Activated naive CD4-positive, alpha-beta T cell treated with anti-CD3 and anti-CD28 coated beads, Interleukin-2, amount 50 U/mL, for 24 hours (primary cell): ENCODE results near the gene PCYT1B.
"Not testable (repeated sequence)": the region's sequence is repeated elsewhere in the genome, so short reads cannot be mapped to it uniquely, and the experiment has no call there.

Source experiments
- H3K27ac Mint-ChIP-seq: one replicate; pipeline ENCODE4 v1.8.0; 2021; ENCODE audit warnings: mild to moderate bottlenecking, mixed read lengths
- H3K27me3 Mint-ChIP-seq: one replicate; pipeline ENCODE4 v1.8.0; 2021; ENCODE audit warnings: mixed read lengths
- H3K36me3 Mint-ChIP-seq: one replicate; pipeline ENCODE4 v1.8.0; 2021; ENCODE audit warnings: mixed read lengths
- H3K4me1 Mint-ChIP-seq: one replicate; pipeline ENCODE4 v1.8.0; 2021; ENCODE audit warnings: mixed read lengths
- H3K4me3 Mint-ChIP-seq: one replicate; pipeline ENCODE4 v1.8.0; 2021; ENCODE audit warnings: mild to moderate bottlenecking, mixed read lengths
- H3K9me3 Mint-ChIP-seq: one replicate; pipeline ENCODE4 v1.8.0; 2021; ENCODE audit warnings: mixed read lengths

Gene PCYT1B

DNA sequence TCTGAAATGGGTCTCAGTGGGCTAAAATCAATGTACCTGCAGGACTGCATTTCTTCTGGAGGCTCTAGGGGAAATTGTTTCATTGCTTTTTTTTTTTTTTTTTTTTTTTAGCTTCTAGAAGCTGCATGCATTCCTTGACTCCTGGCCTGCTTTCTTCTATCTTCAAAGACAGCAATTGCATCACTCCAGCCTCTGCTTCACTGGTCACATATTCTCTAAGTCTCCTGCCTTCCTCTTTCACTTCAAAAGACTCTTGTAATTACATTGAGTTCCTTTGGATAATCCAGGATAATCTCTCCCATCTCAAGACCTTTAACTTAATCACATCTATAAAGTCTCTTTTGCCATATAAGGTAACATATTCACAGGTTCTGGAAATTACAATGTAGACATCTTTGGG lies 11.3 kb upstream of the PCYT1B start:
- Mint-ChIP-seq H3K36me3 (no peaks in the 10 kb centered on the region), H3K9me3 (no peaks in the 10 kb centered on the region), H3K4me3 (no peak overlapping the region), H3K27me3 (no peaks in the 10 kb centered on the region), H3K27ac (no peak overlapping the region), H3K4me1 (no peaks in the 10 kb centered on the region)

DNA sequence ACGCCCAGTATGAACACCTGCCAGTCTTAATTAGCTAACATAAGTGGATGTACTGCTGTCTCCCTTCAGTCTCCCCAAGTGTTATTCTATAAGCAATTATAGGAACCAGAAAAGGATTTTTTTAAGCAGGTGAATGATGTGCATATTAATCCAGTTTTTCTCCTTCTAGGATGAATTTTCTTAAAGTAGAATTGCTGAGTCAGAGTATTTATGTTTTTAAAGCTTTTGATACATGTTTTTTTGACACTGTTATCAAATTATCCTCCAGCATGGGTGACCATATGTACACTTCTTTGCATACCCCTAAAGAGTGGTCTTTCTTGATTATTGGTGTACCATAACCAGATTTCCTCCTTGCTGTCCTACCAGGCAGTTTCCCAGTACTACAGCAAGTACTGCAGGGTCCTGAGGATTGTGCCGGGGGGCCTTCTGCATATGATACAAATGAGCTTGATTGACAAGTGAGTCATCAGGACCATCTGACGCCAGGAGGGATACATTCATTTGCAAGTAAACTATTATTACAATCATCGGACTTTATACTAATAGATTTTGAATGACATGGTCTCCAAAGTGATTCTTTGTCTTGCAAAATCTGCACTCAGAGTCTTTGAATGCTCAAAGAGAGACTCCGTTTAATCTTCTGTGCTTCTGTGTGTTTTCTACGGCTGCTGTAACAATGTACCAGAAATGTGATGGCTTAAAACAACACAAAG lies 10.7 kb upstream of the PCYT1B start:
- Mint-ChIP-seq H3K27me3 (no peaks in the 10 kb centered on the region), H3K27ac (no peak overlapping the region)

DNA sequence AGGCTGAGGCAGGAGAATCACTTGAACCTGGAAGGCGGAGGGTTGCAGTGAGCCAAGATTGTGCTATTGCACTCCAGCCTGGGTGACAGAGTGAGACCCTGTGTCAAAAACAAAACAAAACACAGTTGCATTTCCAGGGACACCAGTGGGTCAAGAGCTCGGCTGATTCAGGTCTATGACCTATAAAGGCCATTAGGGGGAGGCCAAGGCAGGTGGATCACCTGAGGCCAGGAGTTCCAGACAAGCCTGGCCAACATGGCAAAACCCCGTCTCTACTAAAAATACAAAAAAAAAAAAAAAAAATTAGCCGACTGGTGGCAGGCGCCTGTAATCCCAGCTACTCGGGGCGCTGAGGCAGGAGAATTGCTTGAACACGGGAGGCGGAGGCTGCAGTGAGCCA lies 8.5 kb upstream of the PCYT1B start:
- not testable (repeated sequence) for H3K27me3 Mint-ChIP-seq, H3K36me3 Mint-ChIP-seq, H3K27ac Mint-ChIP-seq, H3K4me1 Mint-ChIP-seq, H3K9me3 Mint-ChIP-seq, H3K4me3 Mint-ChIP-seq

More for the DNA sequence above, 10.7 kb upstream of the PCYT1B start:
- Mint-ChIP-seq H3K4me3 (no peak overlapping the region), H3K36me3 (no peaks in the 10 kb centered on the region), H3K9me3 (no peaks in the 10 kb centered on the region), H3K4me1 (no peaks in the 10 kb centered on the region)

DNA sequence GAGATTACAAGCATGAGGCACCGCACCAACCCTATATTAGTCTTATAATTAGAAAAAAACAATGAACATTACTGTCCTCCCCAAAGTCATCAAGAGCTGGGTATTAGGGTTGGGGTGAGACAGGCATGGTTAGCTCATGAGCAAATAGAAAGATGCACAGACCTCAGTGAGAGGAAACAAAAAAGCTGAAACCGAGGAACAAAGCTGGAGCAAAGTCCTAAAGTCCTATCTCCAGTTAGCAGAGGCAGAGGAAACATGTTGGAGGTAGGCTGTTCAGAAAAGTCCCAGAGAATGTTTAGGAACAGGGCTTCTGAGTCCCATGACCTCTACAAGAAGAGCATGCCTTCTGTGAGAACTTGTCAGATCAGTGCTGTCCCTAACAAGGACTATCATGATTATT lies 4.6 kb upstream of the PCYT1B start:
- Mint-ChIP-seq H3K36me3 (no peaks in the 10 kb centered on the region), H3K27ac (no peak overlapping the region), H3K9me3 (no peaks in the 10 kb centered on the region), H3K4me1 (peaks cover 10% of the 10 kb centered on the region), H3K27me3 (peaks cover 5% of the 10 kb centered on the region), H3K4me3 (no peak overlapping the region)

DNA sequence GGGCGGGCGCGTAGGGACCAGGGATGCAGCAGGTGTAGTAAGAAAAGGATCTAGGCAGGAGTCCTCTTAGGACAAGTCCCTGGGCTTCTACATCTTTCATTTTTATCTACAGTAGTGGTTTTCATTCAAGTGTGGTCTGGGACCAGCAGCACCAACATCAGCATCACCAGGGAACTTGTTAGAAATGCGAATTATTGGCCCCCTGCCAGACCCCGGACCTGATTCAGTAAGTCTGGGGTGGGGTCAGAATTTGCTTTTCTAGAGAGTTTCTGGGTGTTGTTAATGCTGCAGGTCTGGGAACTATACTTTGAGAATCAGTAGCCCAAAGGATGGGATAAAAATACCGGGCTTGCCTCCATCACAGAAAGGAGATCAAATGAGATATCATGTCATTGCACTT lies 1.3 kb upstream of the PCYT1B start:
- peaks cover 17% of the 10 kb centered on the region for H3K4me1 Mint-ChIP-seq
- H3K9me3 Mint-ChIP-seq: no peaks in the 10 kb centered on the region
- no peak overlapping the region for H3K27ac Mint-ChIP-seq
- no peak overlapping the region for H3K4me3 Mint-ChIP-seq
- no peaks in the 10 kb centered on the region for H3K36me3 Mint-ChIP-seq
- peaks cover 5% of the 10 kb centered on the region for H3K27me3 Mint-ChIP-seq

DNA sequence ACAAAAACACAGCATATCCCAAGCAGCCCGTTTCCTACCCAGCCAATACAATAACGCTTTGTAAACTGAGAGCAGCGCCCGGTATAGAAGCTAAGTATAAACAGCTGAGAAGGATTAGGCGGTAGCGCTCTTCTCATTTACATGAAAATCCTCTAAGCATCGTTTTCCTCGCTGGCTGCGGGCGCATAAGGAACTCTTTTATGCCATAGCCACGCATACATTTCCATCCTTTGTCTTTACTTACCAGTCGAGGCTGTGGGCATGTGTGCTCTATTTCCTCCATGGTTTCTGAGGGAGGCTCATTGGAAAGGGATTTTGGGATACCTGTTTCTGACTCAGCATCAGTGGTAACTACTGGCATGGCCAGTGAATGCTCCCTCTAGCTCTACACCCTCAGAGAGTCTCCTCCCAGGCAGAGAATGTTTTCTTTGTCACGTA lies 383 bp downstream of the PCYT1B start:
- no peaks in the 10 kb centered on the region for H3K36me3 Mint-ChIP-seq
- H3K4me3 Mint-ChIP-seq: peak overlapping the region; percentile 82
- H3K27ac Mint-ChIP-seq: no peak overlapping the region
- H3K4me1 Mint-ChIP-seq: peaks cover 17% of the 10 kb centered on the region
- peaks cover 5% of the 10 kb centered on the region for H3K27me3 Mint-ChIP-seq
- no peaks in the 10 kb centered on the region for H3K9me3 Mint-ChIP-seq

DNA sequence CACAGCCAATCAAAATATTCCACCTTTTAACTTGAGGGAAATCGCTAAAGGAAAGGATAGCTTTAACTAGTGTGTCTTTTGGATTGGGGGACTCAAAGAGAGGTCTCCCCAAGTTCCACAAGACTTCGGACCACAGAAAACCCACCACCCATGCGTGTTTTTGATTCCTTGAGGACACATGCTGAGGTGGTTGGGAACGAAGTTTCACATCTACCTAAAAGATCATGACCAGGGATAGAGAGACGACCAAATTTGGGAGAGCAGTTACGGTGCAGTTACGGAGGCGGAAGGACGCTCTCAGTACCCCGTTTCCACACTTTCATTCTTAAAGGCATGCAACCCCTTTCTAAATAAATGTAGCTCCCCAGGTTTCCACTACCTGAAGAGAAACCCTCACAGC lies 1.1 kb downstream of the PCYT1B start:
- peak overlapping the region; percentile 30 for H3K4me3 Mint-ChIP-seq

DNA sequence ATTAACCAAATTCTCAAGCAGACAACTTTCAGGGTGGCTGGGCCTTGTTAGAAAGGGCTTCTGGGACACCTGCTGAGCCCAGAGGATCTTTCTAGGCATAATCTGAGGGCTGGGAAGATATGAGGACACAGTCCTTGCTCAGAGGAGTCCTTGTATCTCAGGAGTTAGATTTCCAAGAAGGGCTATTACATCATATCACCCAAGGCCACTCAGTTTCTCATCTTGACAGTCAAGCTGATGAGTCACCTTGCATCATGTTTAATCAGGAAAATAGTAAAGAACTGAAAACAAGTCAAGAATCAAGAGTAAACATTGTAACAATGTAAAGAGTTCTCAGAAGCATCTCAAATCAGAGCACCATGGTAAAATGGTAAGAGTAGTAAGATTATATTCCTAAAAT lies 4.0 kb downstream of the PCYT1B start:
- H3K4me1 Mint-ChIP-seq: peaks cover 17% of the 10 kb centered on the region
- H3K27me3 Mint-ChIP-seq: no peaks in the 10 kb centered on the region
- H3K36me3 Mint-ChIP-seq: no peaks in the 10 kb centered on the region
- no peaks in the 10 kb centered on the region for H3K9me3 Mint-ChIP-seq
- H3K4me3 Mint-ChIP-seq: no peak overlapping the region
- no peak overlapping the region for H3K27ac Mint-ChIP-seq

More for the DNA sequence above, 1.1 kb downstream of the PCYT1B start:
- H3K4me1 Mint-ChIP-seq: peaks cover 17% of the 10 kb centered on the region
- H3K36me3 Mint-ChIP-seq: no peaks in the 10 kb centered on the region
- H3K27ac Mint-ChIP-seq: no peak overlapping the region
- peaks cover 5% of the 10 kb centered on the region for H3K27me3 Mint-ChIP-seq
- no peaks in the 10 kb centered on the region for H3K9me3 Mint-ChIP-seq

DNA sequence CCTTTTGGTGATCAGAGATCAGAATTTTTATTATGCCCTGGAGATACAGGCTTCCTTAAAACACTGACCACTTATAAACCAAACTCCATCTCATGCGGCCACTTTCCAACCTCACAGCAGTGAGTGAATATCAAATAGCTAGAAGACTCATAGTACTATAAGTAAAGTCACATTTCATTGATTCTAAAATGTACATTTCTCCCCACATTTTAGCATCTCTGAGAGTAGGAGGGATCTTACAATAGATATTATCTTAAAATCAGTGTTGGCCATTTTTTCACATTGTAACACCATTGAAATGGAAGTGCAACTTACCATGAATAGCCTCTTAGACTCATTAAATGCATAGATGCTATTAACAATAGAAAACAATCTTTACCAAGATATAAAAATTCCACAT lies 17.4 kb downstream of the PCYT1B start:
- Mint-ChIP-seq H3K36me3 (no peaks in the 10 kb centered on the region), H3K27ac (no peak overlapping the region), H3K4me3 (no peak overlapping the region), H3K27me3 (peaks cover 1% of the 10 kb centered on the region), H3K4me1 (no peaks in the 10 kb centered on the region), H3K9me3 (no peaks in the 10 kb centered on the region)

DNA sequence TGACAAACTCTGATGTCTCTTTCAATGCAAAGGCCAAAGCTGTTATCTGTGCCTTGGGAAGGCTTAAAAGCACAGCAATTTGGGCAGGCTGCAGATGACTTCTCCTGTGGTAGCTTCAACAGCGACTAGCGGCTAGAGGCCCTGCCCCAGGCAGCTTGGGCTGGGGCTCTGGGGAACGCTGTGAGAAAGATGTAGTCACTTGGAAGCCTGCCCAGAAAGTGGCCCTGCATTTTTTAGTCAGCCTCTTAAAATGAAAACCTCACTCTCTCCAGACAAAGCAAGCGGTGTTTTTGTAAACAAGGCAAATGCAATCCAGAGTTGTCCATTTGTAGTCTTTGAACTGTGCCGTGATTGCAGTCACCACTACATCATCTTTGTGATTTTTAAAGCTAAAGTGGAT lies 27.5 kb downstream of the PCYT1B start:
- no peak overlapping the region for H3K27ac Mint-ChIP-seq
- H3K27me3 Mint-ChIP-seq: peaks cover 2% of the 10 kb centered on the region
- no peaks in the 10 kb centered on the region for H3K9me3 Mint-ChIP-seq
- H3K36me3 Mint-ChIP-seq: no peaks in the 10 kb centered on the region
- H3K4me1 Mint-ChIP-seq: no peaks in the 10 kb centered on the region
- H3K4me3 Mint-ChIP-seq: no peak overlapping the region

DNA sequence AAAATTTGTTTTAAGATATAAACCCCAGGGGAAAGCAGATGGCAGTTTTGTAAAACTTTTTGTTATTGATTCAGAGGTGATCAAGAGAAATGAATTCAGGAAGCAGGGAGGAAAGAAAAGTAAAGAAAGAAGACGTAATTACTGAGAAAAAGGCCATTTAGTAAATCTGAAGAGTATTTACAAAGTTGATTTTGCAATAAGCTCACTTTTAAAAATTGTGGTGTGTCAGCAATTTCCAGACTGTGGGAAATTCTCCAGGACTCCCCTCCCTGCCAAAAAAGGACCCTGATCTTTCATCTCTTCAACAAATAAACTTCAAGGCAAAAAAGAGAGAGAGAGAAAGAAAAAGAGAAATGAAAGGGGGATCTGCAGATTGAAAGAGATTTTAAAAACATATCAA lies 36.6 kb downstream of the PCYT1B start:
- Mint-ChIP-seq H3K27me3 (no peaks in the 10 kb centered on the region), H3K27ac (no peak overlapping the region), H3K36me3 (no peaks in the 10 kb centered on the region), H3K4me3 (no peak overlapping the region), H3K4me1 (no peaks in the 10 kb centered on the region), H3K9me3 (no peaks in the 10 kb centered on the region)

DNA sequence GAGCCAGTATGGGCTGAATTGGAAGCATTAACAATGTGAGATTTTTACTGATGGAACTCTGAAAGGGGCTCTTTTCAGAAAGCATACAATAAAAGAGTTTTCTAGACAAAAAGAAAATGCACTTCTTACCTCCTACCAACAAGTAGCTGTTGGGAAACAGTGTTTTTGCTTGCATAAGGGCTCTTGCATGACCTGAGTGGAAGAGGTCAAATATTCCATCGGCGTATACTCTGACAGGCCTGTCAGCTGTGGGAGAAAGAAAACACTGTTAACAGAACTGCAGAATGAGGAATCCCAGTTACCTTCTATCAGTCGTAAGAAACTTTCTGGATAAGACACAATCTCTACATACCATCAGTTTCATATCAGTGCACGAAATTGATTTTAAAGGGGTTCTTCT lies 39.5 kb downstream of the PCYT1B start:
- H3K4me3 Mint-ChIP-seq: no peak overlapping the region
- no peaks in the 10 kb centered on the region for H3K4me1 Mint-ChIP-seq
- no peaks in the 10 kb centered on the region for H3K9me3 Mint-ChIP-seq
- H3K27me3 Mint-ChIP-seq: no peaks in the 10 kb centered on the region
- H3K36me3 Mint-ChIP-seq: no peaks in the 10 kb centered on the region
- no peak overlapping the region for H3K27ac Mint-ChIP-seq

DNA sequence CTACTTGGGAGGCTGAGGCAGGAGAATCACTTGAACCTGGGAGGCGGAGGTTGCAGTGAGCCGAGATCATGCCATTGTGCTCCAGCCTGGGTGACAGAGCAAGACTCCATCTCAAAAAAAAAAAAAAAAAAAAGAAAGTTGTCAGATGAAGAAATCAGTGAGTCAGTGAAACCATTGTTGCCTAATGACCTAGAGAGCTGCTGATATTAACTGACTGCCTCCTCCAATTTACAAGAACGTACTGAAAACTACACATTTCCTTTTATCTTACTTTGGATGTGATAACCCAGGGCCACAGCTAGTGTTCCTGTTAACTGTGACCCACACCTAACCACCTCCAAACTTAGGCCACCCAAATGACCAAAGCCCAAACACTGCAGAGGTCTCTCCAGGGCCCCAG lies 41.2 kb downstream of the PCYT1B start:
- not testable (repeated sequence) for H3K4me3 Mint-ChIP-seq, H3K9me3 Mint-ChIP-seq, H3K27me3 Mint-ChIP-seq, H3K4me1 Mint-ChIP-seq, H3K27ac Mint-ChIP-seq, H3K36me3 Mint-ChIP-seq

DNA sequence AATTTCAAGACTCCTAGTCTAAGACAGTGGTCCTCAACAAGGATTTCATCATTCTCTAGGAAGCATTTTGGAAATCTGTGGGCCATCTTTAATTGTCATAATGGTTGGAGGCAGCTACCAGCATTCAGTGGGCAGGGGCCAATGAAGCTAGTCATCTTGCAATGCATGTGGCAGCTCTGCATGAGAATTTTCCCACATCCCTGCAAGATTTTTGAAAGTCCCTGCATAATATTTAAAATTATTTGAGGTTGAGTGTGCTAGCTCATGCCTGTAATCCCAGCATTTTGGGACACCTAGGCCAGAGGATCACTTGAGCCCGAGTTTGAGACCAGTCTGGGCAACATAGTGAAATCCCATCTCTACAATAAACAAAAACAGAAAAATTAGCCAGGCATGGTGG lies 44.0 kb downstream of the PCYT1B start:
- H3K4me3 Mint-ChIP-seq: no peak overlapping the region
- no peaks in the 10 kb centered on the region for H3K9me3 Mint-ChIP-seq
- H3K36me3 Mint-ChIP-seq: no peaks in the 10 kb centered on the region
- no peaks in the 10 kb centered on the region for H3K4me1 Mint-ChIP-seq
- no peaks in the 10 kb centered on the region for H3K27me3 Mint-ChIP-seq
- H3K27ac Mint-ChIP-seq: no peak overlapping the region

DNA sequence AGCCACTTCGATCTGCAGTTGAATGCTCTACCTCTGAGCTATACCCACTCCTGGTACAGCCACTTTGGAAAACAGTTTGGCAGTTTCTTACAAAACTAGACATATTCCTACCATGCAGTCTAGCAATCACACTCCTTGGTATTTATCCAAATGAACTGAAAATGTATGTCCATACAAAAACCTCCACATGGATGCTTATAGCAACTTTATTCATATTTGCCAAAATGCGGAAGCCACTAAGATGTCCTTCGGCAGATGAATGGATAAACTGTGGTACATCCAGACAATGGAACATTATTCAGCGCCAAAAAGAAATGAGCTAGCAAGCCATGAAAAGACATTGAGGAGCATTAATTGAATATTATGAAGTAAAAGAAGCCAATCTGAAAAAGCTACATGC lies 45.3 kb downstream of the PCYT1B start:
- no peaks in the 10 kb centered on the region for H3K4me1 Mint-ChIP-seq
- no peak overlapping the region for H3K4me3 Mint-ChIP-seq
- no peaks in the 10 kb centered on the region for H3K9me3 Mint-ChIP-seq
- H3K27ac Mint-ChIP-seq: no peak overlapping the region
- H3K36me3 Mint-ChIP-seq: no peaks in the 10 kb centered on the region
- no peaks in the 10 kb centered on the region for H3K27me3 Mint-ChIP-seq

DNA sequence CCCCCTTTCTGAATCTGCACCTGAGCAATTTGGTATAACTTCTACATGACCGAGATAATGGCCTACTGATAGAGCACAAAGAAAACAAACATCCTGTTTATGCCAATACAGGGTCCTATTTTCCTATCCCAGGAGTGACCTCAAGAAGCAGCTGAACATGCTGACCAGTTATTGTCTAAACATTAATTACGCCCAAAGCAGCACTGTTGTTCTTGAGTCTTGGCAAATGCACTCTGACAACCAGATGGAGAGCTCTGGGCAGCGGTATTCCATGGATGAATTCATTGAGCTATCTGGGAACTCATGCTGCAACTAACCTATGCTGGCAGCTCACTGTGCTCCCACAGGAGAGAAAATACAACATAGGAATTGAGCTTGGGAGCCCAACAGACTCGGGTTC lies 52.6 kb downstream of the PCYT1B start:
- Mint-ChIP-seq H3K27ac (no peak overlapping the region), H3K9me3 (no peaks in the 10 kb centered on the region), H3K4me3 (no peak overlapping the region), H3K36me3 (no peaks in the 10 kb centered on the region), H3K4me1 (no peaks in the 10 kb centered on the region), H3K27me3 (no peaks in the 10 kb centered on the region)

DNA sequence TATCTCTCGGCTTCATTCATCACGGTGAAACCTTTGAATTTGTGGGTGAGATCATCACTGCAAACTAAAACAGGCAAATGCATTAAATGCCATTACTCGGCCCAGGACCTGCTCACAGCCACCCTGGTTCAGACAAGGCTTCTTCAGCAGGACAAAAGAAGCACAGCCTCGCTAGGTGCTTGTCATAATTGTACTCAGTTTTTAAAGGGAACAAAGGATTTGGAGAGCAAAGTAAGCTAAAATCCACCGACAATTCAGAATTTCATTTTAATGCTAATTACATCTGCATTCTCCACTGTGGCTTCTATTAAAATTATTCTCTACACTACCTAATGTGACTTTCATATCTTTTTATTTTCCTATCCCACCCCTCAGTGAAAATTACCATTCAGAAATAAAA lies 57.0 kb downstream of the PCYT1B start:
- H3K4me1 Mint-ChIP-seq: no peaks in the 10 kb centered on the region
- H3K4me3 Mint-ChIP-seq: no peak overlapping the region
- H3K27ac Mint-ChIP-seq: no peak overlapping the region
- no peaks in the 10 kb centered on the region for H3K27me3 Mint-ChIP-seq
- H3K36me3 Mint-ChIP-seq: no peaks in the 10 kb centered on the region
- no peaks in the 10 kb centered on the region for H3K9me3 Mint-ChIP-seq
